ENCODE measurements around the gene PDGFA.

- TF ChIP-seq POLR2AphosphoS5 (IDR thresholded peaks at IDR 0.05; ENCODE audit: borderline replicate concordance, low read depth, low read length) = no peak
- TF ChIP-seq EZH2 (IDR thresholded peaks at IDR 0.05) = no peak
Measured at GRCh38 chr7:450741-451140, 68.9 kb downstream of the PDGFA start.

All from SK-N-MC (cell line).